HepG2 (cell line): Measurements from ENCODE around the gene MTRF1. TPM values are rescaled to one million over a fixed set of nuclear protein-coding genes. Genes with fewer than 3 reads are reported as not detected.

ENCODE experiments used
- ATAC-seq: fragments of 200-7000 bp; cut with Tn5 transposase; 3 replicates; pipeline ENCODE4 v1.9.1; 2020; ENCODE audit warnings: mild to moderate bottlenecking, moderate library complexity
- BruUV-seq: library from RNA; stranded (reverse); fragments of 400-500 nt; replicated peaks from 2 replicates; lab custom pipeline; 2021; lab: Mats Ljungman, UMichigan
- CTCF ChIA-PET: fragments of 300-600 bp; formaldehyde crosslinking; extraction: SDS; loops from one replicate; lab custom pipeline; 2021; ENCODE audit warnings: low total read pairs, inconsistent platforms, low intra/inter-chr PET ratio; lab: Yijun Ruan, JAX
- POLR2A ChIA-PET: fragments of 350-600 bp; sonication (Branson Sonifier 250); formaldehyde crosslinking; loops from one replicate; lab custom pipeline; 2020; ENCODE audit warnings: antibody characterized with exemption, inconsistent platforms; lab: Yijun Ruan, JAX
- DNase-seq: peaks from one replicate; pipeline ENCODE4 v3.0.0-alpha.2; 2015; ENCODE audit warnings: low spot score
- FAIRE-seq: peaks from 3 replicates; lab custom pipeline; 2011; peaks lifted over from hg19 to GRCh38; lab: Jason Lieb, UNC
- H2AFZ ChIP-seq: one replicate; pipeline ENCODE4 v1.6.1; 2011; ENCODE audit warnings: low read length, inconsistent platforms
- H3K27ac ChIP-seq: fragments of 300-600 bp; 3 replicates; pipeline ENCODE4 v1.8.0; 2011; ENCODE audit warnings: mixed run types, mild to moderate bottlenecking, mixed read lengths, low read length, inconsistent platforms; ENCODE audit not compliant: insufficient read depth; ENCODE audit errors: extremely low read length
- H3K27me3 ChIP-seq, 2 experiments: fragments of 200-600 bp in 1 of 2; 2 replicates in 1 of 2; 3 replicates in 1 of 2; pipeline versions ENCODE4 v1.6.0 to v1.8.0; 2011; ENCODE audit warnings: low read length in 2 of 2, mild to moderate bottlenecking in 2 of 2, moderate library complexity in 2 of 2, inconsistent platforms in 1 of 2; ENCODE audit not compliant: insufficient read depth in 2 of 2, control insufficient read depth in 1 of 2
- H3K36me3 ChIP-seq, 2 experiments: fragments of 200-600 bp in 1 of 2; replicated peaks in 1 of 2; 2 replicates in 1 of 2; 3 replicates in 1 of 2; pipeline versions ENCODE4 v1.5.1 to v1.8.0; 2011; ENCODE audit warnings: low read length in 2 of 2, inconsistent platforms in 1 of 2; ENCODE audit not compliant: insufficient read depth in 2 of 2, control insufficient read depth in 1 of 2
- H3K4me1 ChIP-seq: 2 replicates; pipeline ENCODE4 v1.5.1; 2012; ENCODE audit warnings: low read length, inconsistent platforms; ENCODE audit not compliant: insufficient read depth
- H3K4me2 ChIP-seq: 2 replicates; pipeline ENCODE4 v1.6.0; 2011; ENCODE audit warnings: low read depth, low read length, inconsistent platforms
- H3K4me3 ChIP-seq, 3 experiments: fragments of 200-600 bp in 1 of 3; sonication (generic), shearing (Covaris generic) in 1 of 3; replicated peaks in 1 of 3; 2 replicates each; pipeline ENCODE4 v1.5.1; 2011 to 2016; ENCODE audit warnings: low read length in 3 of 3, inconsistent platforms in 2 of 3, low read depth in 2 of 3, mild to moderate bottlenecking in 2 of 3, control low read depth in 1 of 3, mixed read lengths in 1 of 3; ENCODE audit not compliant: insufficient read depth in 1 of 3
- H3K79me2 ChIP-seq: one replicate; pipeline ENCODE4 v1.6.1; 2011; ENCODE audit warnings: low read length, inconsistent platforms; ENCODE audit not compliant: insufficient read depth
- H3K9ac ChIP-seq: 2 replicates; pipeline ENCODE4 v1.6.0; 2011; ENCODE audit warnings: mild to moderate bottlenecking, low read depth, low read length, inconsistent platforms; ENCODE audit not compliant: insufficient read depth
- H3K9me3 ChIP-seq: 2 replicates; pipeline ENCODE4 v1.5.1; 2012; ENCODE audit warnings: mild to moderate bottlenecking, low read length
- H4K20me1 ChIP-seq: 2 replicates; pipeline ENCODE4 v1.6.0; 2011; ENCODE audit warnings: inconsistent platforms, mild to moderate bottlenecking, low read length, moderate library complexity; ENCODE audit not compliant: insufficient read depth
- BHLHE40 ChIP-seq: IDR thresholded peaks from 2 replicates; pipeline ENCODE4 v1.6.1; 2011; ENCODE audit warnings: low read length, improper control_type of control experiment
- HNRNPUL1 ChIP-seq: fragments of 200-400 bp; formaldehyde crosslinking; IDR thresholded peaks from 2 replicates; pipeline ENCODE4 v1.6.1; 2017; ENCODE audit warnings: low read depth, mild to moderate bottlenecking, low read length, moderate library complexity
- HOXA5 ChIP-seq: sonication (generic); formaldehyde crosslinking; IDR thresholded peaks from 2 replicates; pipeline ENCODE4 v1.4.0; 2020; ENCODE audit warnings: missing genetic modification reagents
- NCOA5 ChIP-seq: sonication (generic); formaldehyde crosslinking; IDR thresholded peaks from 2 replicates; pipeline ENCODE4 v1.4.0; 2020; ENCODE audit warnings: missing genetic modification reagents
- POLR2A ChIP-seq, 2 experiments: IDR thresholded peaks; 2 replicates each; pipeline ENCODE4 v1.6.1; 2011; ENCODE audit warnings: low read depth in 2 of 2, low read length in 2 of 2, mild to moderate bottlenecking in 1 of 2, moderate library complexity in 1 of 2; ENCODE audit not compliant: insufficient read depth in 1 of 2
- SMAD9 ChIP-seq: sonication (generic); formaldehyde crosslinking; IDR thresholded peaks from 2 replicates; pipeline ENCODE4 v1.5.1; 2020; ENCODE audit warnings: mild to moderate bottlenecking, missing genetic modification reagents
- SRSF9 ChIP-seq: fragments of 200-400 bp; formaldehyde crosslinking; IDR thresholded peaks from 2 replicates; pipeline ENCODE4 v1.6.1; 2018; ENCODE audit warnings: borderline replicate concordance, mild to moderate bottlenecking, low read depth, low read length; ENCODE audit not compliant: insufficient read depth, poor library complexity, severe bottlenecking
- ZBTB3 ChIP-seq: sonication (generic); formaldehyde crosslinking; IDR thresholded peaks from 2 replicates; pipeline ENCODE4 v1.4.0; 2020; ENCODE audit warnings: low read depth, mild to moderate bottlenecking, moderate library complexity, missing genetic modification reagents, borderline replicate concordance
- ZFYVE20 ChIP-seq: sonication (generic); formaldehyde crosslinking; IDR thresholded peaks from 2 replicates; pipeline ENCODE4 v1.8.0; 2023; ENCODE audit warnings: low read depth, mild to moderate bottlenecking, moderate library complexity, missing genetic modification reagents, borderline replicate concordance
- ZNF546 ChIP-seq: sonication (generic); formaldehyde crosslinking; conservative IDR thresholded peaks from 2 replicates; pipeline ENCODE4 v1.8.1; 2023; ENCODE audit warnings: mild to moderate bottlenecking, missing genetic modification reagents
- ZNF777 ChIP-seq: sonication (generic); formaldehyde crosslinking; IDR thresholded peaks from 2 replicates; pipeline ENCODE4 v1.4.0; 2020; ENCODE audit warnings: missing genetic modification reagents
- ZNF878 ChIP-seq: sonication (generic); formaldehyde crosslinking; IDR thresholded peaks from 2 replicates; pipeline ENCODE4 v1.8.1; 2023; ENCODE audit warnings: mild to moderate bottlenecking, missing genetic modification reagents, moderate library complexity
- WGBS: methylation state at CpG from one replicate; pipeline ENCODE4 v1.1.6; 2017; ENCODE audit warnings: low lambda C conversion rate; 5-methylcytosine and 5-hydroxymethylcytosine counted together
- in situ Hi-C: cut with HindIII; loops from 2 replicates; pipeline ENCODE4 v1.10.0; 2017; ENCODE audit warnings: low pct_unique_long_range_greater_than_20kb; ENCODE audit not compliant: extremely low pct_ligation_motif_present
- intact Hi-C: fragments of 100-400 bp; cut with micrococcal nuclease; formaldehyde crosslinking; loops from one replicate; pipeline ENCODE4 v1.10.0; 2022; ENCODE audit not compliant: unreplicated experiment
- polyA plus RNA-seq, 8 experiments: library from polyadenylated mRNA; depleted of rRNA in 3 of 8; stranded (reverse) in 7 of 8; unstranded in 1 of 8; fragments of >200 nt; fragmentation: Illumina TruSeq in 4 of 8; extraction: Trizol in 4 of 8; gene quantifications; 2 replicates each; pipeline versions ENCODE4 v1.2.1 to v1.2.3, GENCODE V29; 2011 to 2016; ENCODE audit warnings: low read depth in 4 of 8, missing spikeins in 1 of 8, mixed read lengths in 1 of 8; ENCODE audit not compliant: insufficient read depth in 1 of 8
- total RNA-seq, 5 experiments: library from RNA; depleted of rRNA; stranded (reverse); fragments of >200 nt; fragmentation: Illumina TruSeq; extraction: Trizol; gene quantifications; 2 replicates each; pipeline ENCODE4 v1.2.3, GENCODE V29; 2016; ENCODE audit warnings: low read depth in 1 of 5
- TF ChIP-seq, protein P1 (sequence below): sonication (generic); formaldehyde crosslinking; IDR thresholded peaks from 2 replicates; pipeline ENCODE4 v1.8.1; 2022; ENCODE audit warnings: low read depth, mild to moderate bottlenecking, missing genetic modification reagents
- TF ChIP-seq, protein P2 (sequence below): IDR thresholded peaks from 2 replicates; pipeline ENCODE4 v1.4.0; 2020; ENCODE audit warnings: mild to moderate bottlenecking, missing genetic modification reagents
- TF ChIP-seq, protein P3 (sequence below): sonication (generic); formaldehyde crosslinking; IDR thresholded peaks from 2 replicates; pipeline ENCODE4 v1.4.0; 2020; ENCODE audit warnings: mild to moderate bottlenecking, low read depth, missing genetic modification reagents

Gene MTRF1
- total and polyA plus RNA-seq, 2 of the 13 experiments (the other 11 are each of a cell fraction or from before 2014, with no cell fraction given), result 21.6 to 27.2 TPM

DNA sequence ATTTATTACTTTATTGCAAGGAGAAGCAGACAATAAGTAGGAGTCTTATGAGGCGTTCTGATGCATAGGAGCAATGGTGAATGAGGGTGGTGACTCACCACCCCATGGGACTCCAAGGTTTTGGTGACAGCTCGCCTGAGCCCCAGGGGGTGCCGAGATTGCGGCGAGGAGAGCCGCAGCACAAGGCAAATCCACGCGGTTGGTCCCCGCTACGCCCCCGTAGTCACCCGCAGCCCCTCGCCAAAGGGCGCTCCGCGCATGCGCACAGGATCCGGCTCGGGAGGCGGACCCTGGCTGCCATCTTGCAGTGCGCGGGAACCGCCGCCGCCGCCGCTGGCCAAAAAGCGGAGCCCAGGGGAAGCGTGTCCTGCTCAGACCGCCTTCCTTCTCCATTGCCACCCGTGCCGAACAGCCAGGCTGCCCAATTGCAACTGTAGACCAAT, 47.6 kb upstream of the MTRF1 start, which contains the start of gene NAA16:
Gene NAA16 (plus strand): TSS at position 305 of the 443 bp plus-strand sequence. CDS start 262 bp downstream, outside the sequence.
- in situ Hi-C loops, result no loop called here
- peak; percentile 88 for ATAC-seq
- FAIRE-seq, result no peak
- TF ChIP-seq ZNF777 (CRISPR knock-in tag) (no peak; the same call in 1 of the 2 replicates), POLR2A (IDR thresholded peaks at IDR 0.05; ENCODE audit: insufficient read depth in 1 of 2, low read depth in 2 of 2, low read length in 2 of 2) (peak; percentile 68 to 88), NCOA5 (CRISPR knock-in tag) (no peak), ZBTB3 (CRISPR knock-in tag) (no peak), SMAD9 (CRISPR knock-in tag) (no peak), ZFYVE20 (CRISPR knock-in tag) (no peak), ZNF546 (CRISPR knock-in tag) (no peak), ZNF878 (CRISPR knock-in tag) (0 out of 2 replicates have a peak, but pooled peaks have one; percentile 36), SRSF9 (no peak), HNRNPUL1 (0 out of 2 replicates have a peak, but pooled peaks have one; percentile 26), HOXA5 (CRISPR knock-in tag) (no peak; the same call in 1 of the 2 replicates), BHLHE40 (0 out of 2 replicates have a peak, but pooled peaks have one; percentile 26)
- TF ChIP-seq, protein P1, sequence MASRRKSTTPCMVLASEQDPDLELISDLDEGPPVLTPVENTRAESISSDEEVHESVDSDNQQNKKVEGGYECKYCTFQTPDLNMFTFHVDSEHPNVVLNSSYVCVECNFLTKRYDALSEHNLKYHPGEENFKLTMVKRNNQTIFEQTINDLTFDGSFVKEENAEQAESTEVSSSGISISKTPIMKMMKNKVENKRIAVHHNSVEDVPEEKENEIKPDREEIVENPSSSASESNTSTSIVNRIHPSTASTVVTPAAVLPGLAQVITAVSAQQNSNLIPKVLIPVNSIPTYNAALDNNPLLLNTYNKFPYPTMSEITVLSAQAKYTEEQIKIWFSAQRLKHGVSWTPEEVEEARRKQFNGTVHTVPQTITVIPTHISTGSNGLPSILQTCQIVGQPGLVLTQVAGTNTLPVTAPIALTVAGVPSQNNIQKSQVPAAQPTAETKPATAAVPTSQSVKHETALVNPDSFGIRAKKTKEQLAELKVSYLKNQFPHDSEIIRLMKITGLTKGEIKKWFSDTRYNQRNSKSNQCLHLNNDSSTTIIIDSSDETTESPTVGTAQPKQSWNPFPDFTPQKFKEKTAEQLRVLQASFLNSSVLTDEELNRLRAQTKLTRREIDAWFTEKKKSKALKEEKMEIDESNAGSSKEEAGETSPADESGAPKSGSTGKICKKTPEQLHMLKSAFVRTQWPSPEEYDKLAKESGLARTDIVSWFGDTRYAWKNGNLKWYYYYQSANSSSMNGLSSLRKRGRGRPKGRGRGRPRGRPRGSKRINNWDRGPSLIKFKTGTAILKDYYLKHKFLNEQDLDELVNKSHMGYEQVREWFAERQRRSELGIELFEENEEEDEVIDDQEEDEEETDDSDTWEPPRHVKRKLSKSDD (CRISPR knock-in tag), result 0 out of 2 replicates have a peak, but pooled peaks have one; percentile 52
- TF ChIP-seq, protein P2, sequence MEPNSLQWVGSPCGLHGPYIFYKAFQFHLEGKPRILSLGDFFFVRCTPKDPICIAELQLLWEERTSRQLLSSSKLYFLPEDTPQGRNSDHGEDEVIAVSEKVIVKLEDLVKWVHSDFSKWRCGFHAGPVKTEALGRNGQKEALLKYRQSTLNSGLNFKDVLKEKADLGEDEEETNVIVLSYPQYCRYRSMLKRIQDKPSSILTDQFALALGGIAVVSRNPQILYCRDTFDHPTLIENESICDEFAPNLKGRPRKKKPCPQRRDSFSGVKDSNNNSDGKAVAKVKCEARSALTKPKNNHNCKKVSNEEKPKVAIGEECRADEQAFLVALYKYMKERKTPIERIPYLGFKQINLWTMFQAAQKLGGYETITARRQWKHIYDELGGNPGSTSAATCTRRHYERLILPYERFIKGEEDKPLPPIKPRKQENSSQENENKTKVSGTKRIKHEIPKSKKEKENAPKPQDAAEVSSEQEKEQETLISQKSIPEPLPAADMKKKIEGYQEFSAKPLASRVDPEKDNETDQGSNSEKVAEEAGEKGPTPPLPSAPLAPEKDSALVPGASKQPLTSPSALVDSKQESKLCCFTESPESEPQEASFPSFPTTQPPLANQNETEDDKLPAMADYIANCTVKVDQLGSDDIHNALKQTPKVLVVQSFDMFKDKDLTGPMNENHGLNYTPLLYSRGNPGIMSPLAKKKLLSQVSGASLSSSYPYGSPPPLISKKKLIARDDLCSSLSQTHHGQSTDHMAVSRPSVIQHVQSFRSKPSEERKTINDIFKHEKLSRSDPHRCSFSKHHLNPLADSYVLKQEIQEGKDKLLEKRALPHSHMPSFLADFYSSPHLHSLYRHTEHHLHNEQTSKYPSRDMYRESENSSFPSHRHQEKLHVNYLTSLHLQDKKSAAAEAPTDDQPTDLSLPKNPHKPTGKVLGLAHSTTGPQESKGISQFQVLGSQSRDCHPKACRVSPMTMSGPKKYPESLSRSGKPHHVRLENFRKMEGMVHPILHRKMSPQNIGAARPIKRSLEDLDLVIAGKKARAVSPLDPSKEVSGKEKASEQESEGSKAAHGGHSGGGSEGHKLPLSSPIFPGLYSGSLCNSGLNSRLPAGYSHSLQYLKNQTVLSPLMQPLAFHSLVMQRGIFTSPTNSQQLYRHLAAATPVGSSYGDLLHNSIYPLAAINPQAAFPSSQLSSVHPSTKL (CRISPR knock-in tag), result 0 out of 2 replicates have a peak, but pooled peaks have one; percentile 42
- TF ChIP-seq, protein P3, sequence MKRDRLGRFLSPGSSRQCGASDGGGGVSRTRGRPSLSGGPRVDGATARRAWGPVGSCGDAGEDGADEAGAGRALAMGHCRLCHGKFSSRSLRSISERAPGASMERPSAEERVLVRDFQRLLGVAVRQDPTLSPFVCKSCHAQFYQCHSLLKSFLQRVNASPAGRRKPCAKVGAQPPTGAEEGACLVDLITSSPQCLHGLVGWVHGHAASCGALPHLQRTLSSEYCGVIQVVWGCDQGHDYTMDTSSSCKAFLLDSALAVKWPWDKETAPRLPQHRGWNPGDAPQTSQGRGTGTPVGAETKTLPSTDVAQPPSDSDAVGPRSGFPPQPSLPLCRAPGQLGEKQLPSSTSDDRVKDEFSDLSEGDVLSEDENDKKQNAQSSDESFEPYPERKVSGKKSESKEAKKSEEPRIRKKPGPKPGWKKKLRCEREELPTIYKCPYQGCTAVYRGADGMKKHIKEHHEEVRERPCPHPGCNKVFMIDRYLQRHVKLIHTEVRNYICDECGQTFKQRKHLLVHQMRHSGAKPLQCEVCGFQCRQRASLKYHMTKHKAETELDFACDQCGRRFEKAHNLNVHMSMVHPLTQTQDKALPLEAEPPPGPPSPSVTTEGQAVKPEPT, result no peak

More for the DNA sequence above, 47.6 kb upstream of the MTRF1 start, which contains the start of gene NAA16:
- no peaks in the 10 kb centered on the region; a peak in 1 of 5 replicates for H3K27me3 ChIP-seq
- peak within 1 kb of the TSS; percentile 82 for H3K4me2 ChIP-seq
- H3K4me1 ChIP-seq, result peaks cover 59% of the 10 kb centered on the region
- intact Hi-C loops, result loop anchor here (5.0 kb wide), 1 partner anchor 249 kb away; the partner anchor contains the start of gene WBP4
- peak within 1 kb of the TSS; percentile 92 for H3K9ac ChIP-seq
- H3K36me3 ChIP-seq, result no peaks in the 10 kb centered on the region; a peak in 1 of 5 replicates
- POLR2A ChIA-PET, result no interaction called here
- no peaks in the 10 kb centered on the region for H3K9me3 ChIP-seq
- CTCF ChIA-PET, result no interaction called here
- peak within 1 kb of the TSS; percentile 89 for H3K27ac ChIP-seq
- WGBS, result 0% methylated on average over 6 of the region's 32 CpGs
- peaks cover 19% of the 10 kb centered on the region for H4K20me1 ChIP-seq
- H2AFZ ChIP-seq, result peak within 1 kb of the TSS; percentile 95
- peak within 1 kb of the TSS; percentile 94 to 99 (median 98) for H3K4me3 ChIP-seq
- no TSS peak for BruUV-seq
- DNase-seq, result peak; percentile 72
- peaks cover 49% of the 10 kb centered on the region for H3K79me2 ChIP-seq
